Measurements from ENCODE around the gene AGAP1.

DNA sequence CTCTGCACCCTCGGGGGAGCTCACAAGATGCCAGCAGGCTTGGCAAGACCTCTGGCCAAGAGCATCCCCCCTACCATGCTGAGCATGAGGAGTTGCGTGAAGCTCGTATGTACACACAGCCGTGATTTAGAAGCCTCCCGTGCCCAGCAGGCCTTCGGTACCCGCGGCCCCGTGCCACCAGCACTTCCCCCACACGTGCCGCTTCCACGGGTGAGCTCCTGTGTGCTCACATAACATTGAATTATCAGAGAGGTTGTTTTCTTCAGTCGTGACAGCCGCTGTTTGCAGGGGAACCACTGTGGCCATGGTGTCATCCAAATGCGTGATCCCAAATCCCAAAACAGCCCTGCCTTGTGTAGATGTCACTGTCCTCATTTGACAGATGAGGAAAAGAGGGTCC is 621.1 kb downstream of the AGAP1 start:
- TF ChIP-seq CTCF (IDR thresholded peaks at IDR 0.05), result no peak
- TF ChIP-seq POLR2A (IDR thresholded peaks at IDR 0.05), result no peak
